ENCODE data around the gene ARF3. TPM values are rescaled to one million over a fixed set of nuclear protein-coding genes. Genes with fewer than 3 reads are reported as not detected.

ARF3 gene
- total RNA-seq, 1 experiment from 2014 or later = 263 TPM

GRCh38 chr12:48927261-48927660 is 30.0 kb downstream of the ARF3 start:
- H2BK20ac ChIP-seq (ENCODE audit: low read depth, low read length, poor library complexity, severe bottlenecking) = no peak overlapping the region
- no peak overlapping the region for H4K8ac ChIP-seq (replicated peaks; ENCODE audit: insufficient read length, low read depth, low read length)
- no peak overlapping the region for H3K14ac ChIP-seq (ENCODE audit: insufficient read depth, low read length)
- H2BK15ac ChIP-seq (ENCODE audit: low read depth, low read length) = no peak overlapping the region
- no peak overlapping the region for H3K56ac ChIP-seq (ENCODE audit: insufficient read length, low read depth, low read length)
- no peak overlapping the region for H2BK5ac ChIP-seq (ENCODE audit: insufficient read length, low read length)
- H4K91ac ChIP-seq (ENCODE audit: insufficient read length, low read depth, low read length) = no peak overlapping the region
- Mint-ChIP-seq H3K4me3 (no peak overlapping the region), H3K27ac (peak overlapping the region in 2 of 3 experiments; percentile 15 to 26; a peak in 1 of 7 replicates), H3K4me1 (peaks cover 10 to 11% of the 10 kb centered on the region in 2 experiments), H3K9me3 (no peaks in the 10 kb centered on the region), H3K36me3 (ENCODE audit: insufficient read depth in 1 of 3, low read depth in 3 of 3) (peaks cover 29 to 60% (median 42%) of the 10 kb centered on the region in 3 experiments), H3K27me3 (ENCODE audit: low read depth) (no peaks in the 10 kb centered on the region)
- peaks cover 4% of the 10 kb centered on the region for H3K23me2 ChIP-seq (ENCODE audit: insufficient read length, low read depth, low read length, poor library complexity, severe bottlenecking)
- H3T11ph ChIP-seq (ENCODE audit: low read length) = no peak overlapping the region
- no peaks in the 10 kb centered on the region for H3K79me2 ChIP-seq (ENCODE audit: insufficient read depth, low read length)
- no peak for DNase-seq
- H2AFZ ChIP-seq (ENCODE audit: low read length) = no peak overlapping the region
- no peaks in the 10 kb centered on the region for H3K27me3 ChIP-seq (ENCODE audit: insufficient read depth, low read length)
- H3K23ac ChIP-seq (ENCODE audit: insufficient read length, low read depth, low read length) = no peak overlapping the region
- H3K4me1 ChIP-seq (ENCODE audit: insufficient read depth, low read length) = no peaks in the 10 kb centered on the region
- no peaks in the 10 kb centered on the region for H3K79me1 ChIP-seq (ENCODE audit: insufficient read depth, low read depth, low read length, poor library complexity, severe bottlenecking)
- no peak overlapping the region for H3K9ac ChIP-seq (ENCODE audit: extremely low read depth, insufficient read length, low read length)
- no peak for TF ChIP-seq CTCF (conservative IDR thresholded peaks at IDR 0.05)
- no peak overlapping the region for H2BK120ac ChIP-seq (ENCODE audit: low read depth, low read length, poor library complexity, severe bottlenecking)
- H2BK12ac ChIP-seq (ENCODE audit: insufficient read length, low read depth, low read length) = no peak overlapping the region
- H3K9me3 ChIP-seq (ENCODE audit: control insufficient read depth, low read depth, low read length) = no peaks in the 10 kb centered on the region
- H4K20me1 ChIP-seq (ENCODE audit: control insufficient read depth, insufficient read depth, insufficient read length) = no peaks in the 10 kb centered on the region
- no peak overlapping the region for H4K5ac ChIP-seq (ENCODE audit: insufficient read length, low read depth, low read length)
- no peak overlapping the region for H3K18ac ChIP-seq (ENCODE audit: insufficient read length, low read depth, low read length)
- H3K4me2 ChIP-seq (ENCODE audit: insufficient read depth, insufficient read length, low read length) = no peak overlapping the region
- WGBS (ENCODE audit: extremely low coverage, insufficient read length, low lambda C conversion rate) = no CpG with 5 or more reads among the region's 2 CpGs
- H3K27ac ChIP-seq (ENCODE audit: insufficient read length, low read depth, low read length) = no peak overlapping the region
- H3K4ac ChIP-seq (ENCODE audit: low read depth, low read length) = no peak overlapping the region
- H2AK5ac ChIP-seq (ENCODE audit: insufficient read length, low read length) = no peak overlapping the region
